Muscle of leg (tissue), 11 donors: ENCODE results near the gene CARD16. TPM values are rescaled to one million over a fixed set of nuclear protein-coding genes. Genes with fewer than 3 reads are reported as not detected.
"Not testable (repeated sequence)": the region's sequence is repeated elsewhere in the genome, so short reads cannot be mapped to it uniquely, and the experiment has no call there.

Source experiments
- DNase-seq: peaks from one replicate; pipeline ENCODE4 v3.0.0; 2013
- H3K27ac ChIP-seq: one replicate; pipeline ENCODE4 v1.5.1; 2013; ENCODE audit warnings: mild to moderate bottlenecking, low read length, control low read depth
- H3K27me3 ChIP-seq: one replicate; pipeline ENCODE4 v1.6.1; 2013; ENCODE audit warnings: low read length; ENCODE audit not compliant: control insufficient read depth, insufficient read depth
- H3K36me3 ChIP-seq: one replicate; pipeline ENCODE4 v1.6.1; 2013; ENCODE audit warnings: low read length; ENCODE audit not compliant: control insufficient read depth, insufficient read depth
- H3K4me1 ChIP-seq: one replicate; pipeline ENCODE4 v1.6.1; 2013; ENCODE audit warnings: low read length; ENCODE audit not compliant: control insufficient read depth, insufficient read depth
- H3K4me3 ChIP-seq: one replicate; pipeline ENCODE4 v1.5.1; 2013; ENCODE audit warnings: low read length, control low read depth
- H3K9me3 ChIP-seq: replicated peaks from 2 replicates; pipeline ENCODE4 v1.6.1; 2013; ENCODE audit warnings: low read depth, low read length; ENCODE audit not compliant: control insufficient read depth
- whole genome bisulfite sequencing: methylation state at CpG from one replicate; pipeline ENCODE4 v1.1.5; 2013; ENCODE audit warnings: missing lambda C conversion rate; ENCODE audit not compliant: insufficient coverage; 5-methylcytosine and 5-hydroxymethylcytosine counted together
- polyA plus RNA-seq, 8 donors: library from polyadenylated mRNA; unstranded; fragments of 120-200 nt; gene quantifications; one replicate each; pipeline versions ENCODE4 v1.2.1 to v1.2.3, GENCODE V29; 2013; ENCODE audit warnings: inconsistent platforms in 1 of 8, low replicate concordance in 1 of 8; ENCODE audit not compliant: insufficient read length in 8 of 8, insufficient read depth in 1 of 8
- total RNA-seq: library from RNA; stranded (reverse); fragments of 120-200 nt; gene quantifications from one replicate; pipeline ENCODE4 v1.2.4, GENCODE V29; 2013

Gene CARD16
- total and polyA plus RNA-seq, 9 donors, result 8.3 to 13.4 (median 12.3) TPM

DNA sequence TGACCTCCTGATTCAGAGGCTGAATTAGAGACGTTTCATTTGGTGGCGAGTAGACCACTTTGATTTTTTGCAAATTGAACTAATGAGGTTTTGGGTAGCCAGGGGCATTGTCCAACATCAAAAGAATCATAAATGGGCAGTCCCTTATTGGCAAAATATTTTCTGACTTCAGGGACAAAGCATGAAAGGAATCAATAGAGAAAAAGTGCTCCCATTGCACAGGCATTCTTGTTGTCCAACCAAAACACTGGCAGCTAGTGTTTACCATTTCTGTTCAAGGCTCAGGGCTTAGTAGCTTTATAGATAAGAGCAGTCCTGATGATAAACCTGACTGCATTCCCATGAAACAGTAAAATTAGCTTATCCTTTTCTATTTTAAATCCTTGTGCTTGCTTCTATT is 6.4 kb upstream of the CARD16 start:
- WGBS, result 89% methylated on average over 2 of the region's 2 CpGs

GRCh38 chr11:105049481-105049880 is 4.3 kb upstream of the CARD16 start:
- DNase-seq, result peak; percentile 65
- no CpG with 5 or more reads among the region's 1 CpG for WGBS
- Histone ChIP-seq H3K9me3 (no peaks in the 10 kb centered on the region), H3K4me3 (no peak overlapping the region), H3K27ac (no peak overlapping the region), H3K36me3 (no peaks in the 10 kb centered on the region), H3K4me1 (peaks cover 2% of the 10 kb centered on the region), H3K27me3 (no peaks in the 10 kb centered on the region)

More for the DNA sequence above, 6.4 kb upstream of the CARD16 start:
- no peaks in the 10 kb centered on the region for H3K27me3 ChIP-seq
- no peaks in the 10 kb centered on the region for H3K9me3 ChIP-seq
- no peak for DNase-seq
- no peak overlapping the region for H3K27ac ChIP-seq
- no peaks in the 10 kb centered on the region for H3K4me1 ChIP-seq
- H3K36me3 ChIP-seq, result no peaks in the 10 kb centered on the region
- H3K4me3 ChIP-seq, result no peak overlapping the region

- no peaks in the 10 kb centered on the region for H3K36me3 ChIP-seq
Observed at GRCh38 chr11:105046898-105047579, 1.9 kb upstream of the CARD16 start.

GRCh38 chr11:105045676-105046296 is 651 bp upstream of the CARD16 start:
- Histone ChIP-seq H3K9me3 (no peaks in the 10 kb centered on the region), H3K27ac (peak overlapping the region; percentile 9), H3K4me3 (no peak overlapping the region), H3K27me3 (no peaks in the 10 kb centered on the region), H3K36me3 (no peaks in the 10 kb centered on the region), H3K4me1 (peaks cover 4% of the 10 kb centered on the region)
- no peak for DNase-seq
- WGBS, result 100% methylated on average over 1 of the region's 5 CpGs

More at GRCh38 chr11:105046898-105047579, 1.9 kb upstream of the CARD16 start:
- Histone ChIP-seq H3K4me3 (no peak overlapping the region), H3K9me3 (no peaks in the 10 kb centered on the region), H3K27ac (no peak overlapping the region), H3K4me1 (peaks cover 4% of the 10 kb centered on the region), H3K27me3 (no peaks in the 10 kb centered on the region)
- 20% methylated on average over 1 of the region's 8 CpGs for WGBS
- DNase-seq, result peak; percentile 85

DNA sequence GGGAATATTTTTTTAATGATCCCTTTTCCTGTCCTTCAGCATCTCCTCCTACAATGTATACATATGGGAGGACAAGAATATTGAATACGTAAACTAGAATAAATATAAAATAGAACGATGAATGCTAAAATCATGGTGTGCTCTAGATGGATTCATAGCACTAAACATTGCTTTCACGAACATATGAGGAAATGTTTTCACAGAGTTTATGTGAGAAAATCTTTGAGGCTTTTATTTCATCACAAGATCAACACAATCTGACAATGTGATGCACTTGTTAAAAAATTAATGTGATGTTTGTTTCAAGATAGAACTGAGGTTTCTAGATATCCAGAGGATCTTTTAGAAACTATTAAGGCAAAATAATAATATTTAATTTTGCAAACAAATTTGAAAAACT is 3.0 kb downstream of the CARD16 start:
- H3K4me1 ChIP-seq, result peaks cover 4% of the 10 kb centered on the region

DNA sequence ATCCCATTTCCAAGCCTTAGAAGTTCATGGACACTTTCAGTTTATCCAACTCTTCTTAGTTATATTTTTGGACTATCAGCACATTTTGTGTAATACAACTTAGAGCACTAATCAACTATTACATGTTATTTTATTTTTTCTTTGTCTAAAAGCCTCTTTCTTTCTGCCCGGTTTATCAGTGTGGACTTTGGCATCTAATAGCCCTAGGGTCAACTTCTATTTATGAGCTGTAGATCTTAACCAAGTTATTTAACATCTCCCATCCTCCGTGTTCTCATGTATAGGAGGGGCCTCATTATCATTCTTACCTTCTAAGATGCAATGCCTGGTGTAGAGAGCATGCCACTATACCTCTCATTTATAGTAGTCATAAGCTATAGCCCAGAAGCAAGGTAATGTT is 4.4 kb downstream of the CARD16 start:
- Histone ChIP-seq H3K4me3 (no peak overlapping the region), H3K27me3 (no peaks in the 10 kb centered on the region), H3K4me1 (peaks cover 3% of the 10 kb centered on the region), H3K36me3 (no peaks in the 10 kb centered on the region), H3K9me3 (peaks cover 7% of the 10 kb centered on the region), H3K27ac (no peak overlapping the region)
- DNase-seq, result no peak
- no CpG with 5 or more reads among the region's 2 CpGs for WGBS

More for the DNA sequence above, 3.0 kb downstream of the CARD16 start:
- Histone ChIP-seq H3K9me3 (peaks cover 6% of the 10 kb centered on the region), H3K4me3 (no peak overlapping the region), H3K36me3 (no peaks in the 10 kb centered on the region), H3K27me3 (no peaks in the 10 kb centered on the region), H3K27ac (no peak overlapping the region)
- DNase-seq, result no peak
- WGBS, result no CpG with 5 or more reads among the region's 3 CpGs

DNA sequence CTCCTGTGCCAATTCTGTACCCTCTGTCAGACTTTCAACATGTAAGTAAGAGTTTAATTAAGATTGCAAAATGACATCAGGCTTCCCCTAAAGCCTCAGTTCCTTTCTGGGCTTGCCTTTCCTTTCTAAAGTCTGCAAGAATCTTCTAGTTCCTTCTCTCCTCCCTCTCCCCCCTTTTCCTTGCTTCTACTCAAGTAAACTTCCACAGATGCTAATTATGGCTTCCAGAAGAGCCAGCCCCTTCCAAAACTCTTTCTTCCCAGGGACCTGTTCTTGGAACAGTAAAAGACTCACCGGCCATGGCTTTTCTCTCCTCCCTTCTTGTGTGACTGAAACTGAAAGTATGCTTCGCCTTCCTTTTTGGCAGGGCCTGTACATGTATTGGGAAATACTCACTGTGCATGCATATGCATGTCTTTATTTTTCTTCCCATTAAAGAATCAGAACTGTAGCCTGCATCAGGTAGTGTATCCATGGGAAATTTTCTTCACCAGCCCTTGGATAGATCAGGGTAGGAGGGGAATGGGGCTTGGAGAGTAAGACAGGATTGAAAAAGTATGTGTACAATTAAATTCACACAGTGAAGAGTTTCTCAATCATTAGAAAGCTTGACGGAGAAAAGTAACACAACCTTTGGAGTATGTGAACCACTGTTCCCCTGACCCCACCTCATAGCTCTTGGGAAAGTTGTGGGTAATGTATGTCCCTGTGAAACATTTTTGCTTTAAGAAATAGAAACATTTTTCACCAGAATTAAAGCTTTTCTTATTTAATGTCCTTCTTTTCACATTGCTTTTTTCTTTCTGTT is 10.1 kb downstream of the CARD16 start, which contains the start of gene CASP1:
Gene CASP1 (minus strand): TSS at position 332 of the 808 bp plus-strand sequence. CDS start 31 bp downstream, at position 301.
- WGBS, result no CpG with 5 or more reads among the region's 3 CpGs
- H3K27ac ChIP-seq, result peak within 1 kb of the TSS; percentile 85

GRCh38 chr11:105034388-105034787 is 10.7 kb downstream of the CARD16 start:
- Histone ChIP-seq H3K4me3 (peak overlapping the region; percentile 26), H3K27ac (peak overlapping the region; percentile 85)
- H3K4me1 ChIP-seq, H3K9me3 ChIP-seq, DNase-seq, H3K27me3 ChIP-seq, H3K36me3 ChIP-seq: not testable (repeated sequence)
- 57% methylated on average over 1 of the region's 2 CpGs for WGBS

More for the DNA sequence above, 10.1 kb downstream of the CARD16 start, which contains the start of gene CASP1:
- Histone ChIP-seq H3K27me3 (no peaks in the 10 kb centered on the region), H3K4me1 (no peaks in the 10 kb centered on the region), H3K36me3 (peaks cover 3% of the 10 kb centered on the region), H3K9me3 (peaks cover 7% of the 10 kb centered on the region), H3K4me3 (peak within 1 kb of the TSS; percentile 26)
- peak; percentile 94 for DNase-seq

GRCh38 chr11:105033781-105034180 is 11.4 kb downstream of the CARD16 start:
- no CpG with 5 or more reads among the region's 1 CpG for WGBS
- Histone ChIP-seq H3K27ac (no peak overlapping the region), H3K36me3 (peaks cover 3% of the 10 kb centered on the region), H3K9me3 (peaks cover 7% of the 10 kb centered on the region), H3K27me3 (no peaks in the 10 kb centered on the region), H3K4me3 (no peak overlapping the region), H3K4me1 (no peaks in the 10 kb centered on the region)
- DNase-seq, result no peak

- peaks cover 7% of the 10 kb centered on the region for H3K9me3 ChIP-seq
- no peak overlapping the region for H3K27ac ChIP-seq
- DNase-seq, result no peak
- no peaks in the 10 kb centered on the region for H3K27me3 ChIP-seq
- peaks cover 3% of the 10 kb centered on the region for H3K36me3 ChIP-seq
- H3K4me1 ChIP-seq, result no peaks in the 10 kb centered on the region
- no CpG with 5 or more reads among the region's 3 CpGs for WGBS
- no peak overlapping the region for H3K4me3 ChIP-seq
Observed at GRCh38 chr11:105033343-105033742, 11.8 kb downstream of the CARD16 start.
